Erythroblast (primary cell): ENCODE data around the gene GET3.

Source experiments
- GATA1 ChIP-seq: IDR thresholded peaks from 2 replicates; pipeline ENCODE4 v1.6.1; 2011; ENCODE audit warnings: low read depth, mild to moderate bottlenecking, control low read depth, low read length, moderate library complexity
- POLR2A ChIP-seq: IDR thresholded peaks from 2 replicates; pipeline ENCODE4 v1.6.1; 2011; ENCODE audit warnings: mild to moderate bottlenecking, low read length

GRCh38 chr19:12720296-12720695 is 17.0 kb upstream of the GET3 start:
- TF ChIP-seq GATA1 (no peak), POLR2A (no peak)
